Left forelimb (tissue), 1 donor: Measurements from ENCODE around the gene B3GAT1.

Experiments used
- DNase-seq: peaks from one replicate; pipeline ENCODE4 v3.0.0-alpha.2; 2018; ENCODE audit warnings: low spot score

Gene B3GAT1

DNA sequence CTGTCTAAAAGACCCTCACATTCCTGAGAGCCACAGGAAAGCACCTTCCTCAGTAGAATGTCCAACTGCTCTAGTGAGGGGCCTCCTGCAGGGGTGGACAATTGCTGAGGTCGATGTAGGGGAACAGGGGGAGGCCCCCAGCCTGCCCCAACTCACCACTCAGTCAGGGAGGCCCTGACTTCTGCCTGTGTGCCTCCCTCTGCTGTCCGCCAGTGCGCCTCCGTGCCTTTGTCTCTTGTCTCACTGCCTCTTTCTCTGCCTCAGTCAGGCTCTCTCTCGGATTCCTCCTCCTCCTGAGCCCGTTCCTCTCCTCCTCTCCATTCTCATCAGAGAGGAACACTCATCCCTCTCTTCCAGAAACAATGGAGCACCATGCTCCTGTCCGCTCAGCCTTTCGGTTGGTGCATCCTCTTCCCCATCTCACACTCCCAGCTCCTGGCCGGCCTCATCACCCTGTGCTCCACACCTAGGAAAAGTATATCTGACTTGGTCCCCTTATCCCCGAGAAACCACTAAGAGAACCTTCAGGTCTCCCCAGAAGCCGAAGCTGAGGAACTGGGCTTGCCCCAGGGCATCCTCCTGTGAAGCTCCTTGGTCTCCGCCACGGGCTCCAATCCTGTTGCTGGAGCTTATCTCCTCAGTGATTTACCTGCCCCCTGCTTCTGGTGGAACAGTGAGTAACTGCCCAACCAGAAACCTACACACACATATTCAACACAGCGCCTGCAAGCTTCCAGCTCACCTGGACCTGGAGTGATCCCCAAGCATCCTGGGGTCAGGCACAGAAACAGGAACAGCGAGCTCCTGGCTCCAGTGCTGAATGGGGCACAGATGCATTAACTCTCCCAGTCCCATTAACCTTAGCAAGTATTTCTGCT, 2.3 kb downstream of the B3GAT1 start:
- no peak for DNase-seq

DNA sequence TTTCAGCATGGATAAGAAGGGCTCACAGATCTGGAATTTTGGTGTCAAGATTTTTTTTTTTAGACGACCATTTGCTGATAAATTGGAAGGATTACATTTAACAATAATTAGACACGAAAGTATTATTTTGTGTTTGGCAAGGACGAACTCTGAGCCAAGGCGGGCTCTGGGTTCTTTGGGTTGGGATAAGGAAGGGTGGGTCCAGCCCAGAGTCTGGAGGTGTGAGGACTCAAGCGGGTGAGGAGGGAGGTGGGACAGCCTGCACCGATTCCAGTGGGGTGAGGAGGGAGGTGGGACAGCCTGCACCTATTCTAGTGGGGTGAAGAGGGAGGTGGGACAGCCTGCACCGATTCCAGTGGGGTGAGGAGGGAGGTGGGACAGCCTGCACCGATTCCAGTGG, 4.1 kb downstream of the B3GAT1 start:
- DNase-seq = no peak

- DNase-seq = no peak
Measured at GRCh38 chr11:134407321-134407828, 4.7 kb downstream of the B3GAT1 start.

DNA sequence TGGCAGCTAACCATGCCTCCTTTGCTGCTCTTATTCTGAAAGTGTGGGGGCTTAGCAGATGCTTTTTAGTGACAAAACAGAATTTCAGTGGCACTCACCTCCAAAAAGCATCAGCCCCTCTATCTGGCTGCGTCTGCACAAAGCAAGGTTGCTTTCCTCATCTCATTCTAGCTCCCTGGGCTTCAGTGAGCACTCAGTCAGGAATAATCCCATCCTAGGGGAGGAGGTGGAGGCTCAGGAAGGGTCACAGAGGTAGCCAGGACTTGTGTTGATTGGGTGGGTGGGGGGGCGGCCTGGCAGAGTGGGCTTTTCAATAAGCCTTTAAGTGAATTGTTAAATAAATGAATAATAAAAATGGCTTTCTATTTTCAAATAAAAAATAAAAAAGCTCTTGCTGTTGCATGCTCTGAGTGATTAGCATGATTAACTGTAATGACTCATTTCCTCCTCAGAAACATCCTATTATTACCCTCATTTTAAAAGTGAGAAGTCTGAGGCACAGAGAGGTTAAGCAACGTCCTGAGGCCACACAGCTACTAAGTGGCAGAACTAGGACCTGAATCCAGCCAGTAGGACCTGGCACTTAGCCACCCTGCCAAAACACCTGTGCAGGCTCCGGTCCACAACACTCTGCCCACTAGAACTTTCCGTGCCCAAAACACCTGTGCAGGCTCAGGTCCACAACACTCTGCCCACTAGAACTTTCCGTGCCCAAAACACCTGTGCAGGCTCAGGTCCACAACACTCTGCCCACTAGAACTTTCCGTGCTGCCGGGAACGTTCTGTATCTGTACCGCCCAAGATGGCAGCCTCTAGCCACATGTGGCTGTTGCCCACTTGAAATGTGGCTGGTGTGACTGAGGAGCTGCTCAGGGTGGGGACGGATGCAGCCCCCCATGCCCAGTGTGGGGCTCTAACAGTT, 5.5 kb downstream of the B3GAT1 start:
- DNase-seq = no peak

GRCh38 chr11:134405841-134406240, 6.2 kb downstream of the B3GAT1 start:
- no peak for DNase-seq

GRCh38 chr11:134405436-134405835, 6.6 kb downstream of the B3GAT1 start:
- DNase-seq = no peak

DNA sequence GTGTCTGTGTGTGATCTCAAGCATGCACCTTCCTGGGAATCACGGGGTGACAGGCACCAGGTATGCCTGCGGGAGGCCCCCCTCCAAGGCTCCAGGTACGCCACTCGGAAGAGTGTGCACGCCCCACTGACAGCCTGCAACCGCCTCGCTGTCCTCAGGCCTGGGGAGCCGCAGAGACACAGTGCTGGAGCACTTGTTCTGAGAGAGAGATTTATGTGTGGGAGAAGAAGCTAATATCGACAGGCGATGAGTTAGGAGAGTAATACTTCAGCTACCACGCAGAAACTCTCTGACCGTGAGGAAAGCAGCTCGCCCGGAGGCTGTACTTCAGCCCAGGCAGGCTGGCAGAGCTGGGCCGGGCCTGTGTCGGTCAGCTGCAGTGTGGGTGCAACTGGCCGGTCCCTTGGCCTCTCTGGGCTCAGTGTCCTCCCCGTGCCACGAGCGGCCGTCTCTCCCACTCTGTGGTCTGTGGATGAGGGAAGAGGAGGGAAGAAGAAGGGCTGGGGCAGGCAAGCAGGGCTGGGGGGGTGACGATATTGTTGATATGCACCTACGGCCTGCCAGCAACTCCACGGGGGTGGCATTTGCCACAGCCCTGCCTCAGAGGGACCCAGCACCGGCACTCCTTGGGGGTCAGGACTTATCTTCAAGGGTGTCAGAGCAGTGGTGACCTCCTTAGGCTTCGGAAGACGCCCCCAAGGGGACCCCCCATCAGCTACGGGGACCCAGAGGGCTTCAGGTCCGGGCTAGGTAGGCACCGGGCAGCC, 7.3 kb downstream of the B3GAT1 start:
- DNase-seq = no peak

GRCh38 chr11:134402910-134403309, 9.1 kb downstream of the B3GAT1 start:
- no peak for DNase-seq

GRCh38 chr11:134401825-134402809, 9.9 kb downstream of the B3GAT1 start:
- no peak for DNase-seq

DNA sequence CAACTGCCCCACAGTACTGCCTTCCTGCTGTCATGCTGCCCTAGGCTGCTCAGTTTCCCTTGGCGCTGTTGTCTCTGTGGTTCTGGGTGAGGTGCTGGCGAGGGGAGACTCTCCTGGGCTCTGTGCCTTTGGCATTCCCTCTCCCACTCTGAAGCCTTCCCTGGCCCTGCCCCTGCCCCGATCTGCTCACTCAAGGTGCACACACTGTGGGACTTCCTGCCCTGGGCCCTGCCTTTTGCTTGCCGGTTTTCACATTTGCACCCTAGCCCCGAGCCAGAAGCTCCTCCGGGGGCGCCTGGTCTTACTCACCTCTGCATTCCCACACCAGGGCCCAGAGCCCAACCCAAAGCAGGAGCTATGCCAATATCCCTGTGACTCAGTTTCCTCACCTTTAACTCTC, 12.0 kb downstream of the B3GAT1 start:
- no peak for DNase-seq

GRCh38 chr11:134399293-134399654, 12.8 kb downstream of the B3GAT1 start:
- DNase-seq = no peak

GRCh38 chr11:134398644-134399292, 13.3 kb downstream of the B3GAT1 start:
- no peak for DNase-seq

GRCh38 chr11:134398079-134398444, 14.0 kb downstream of the B3GAT1 start:
- DNase-seq = no peak

- DNase-seq = no peak
Measured at GRCh38 chr11:134397304-134398078, 14.6 kb downstream of the B3GAT1 start.

DNA sequence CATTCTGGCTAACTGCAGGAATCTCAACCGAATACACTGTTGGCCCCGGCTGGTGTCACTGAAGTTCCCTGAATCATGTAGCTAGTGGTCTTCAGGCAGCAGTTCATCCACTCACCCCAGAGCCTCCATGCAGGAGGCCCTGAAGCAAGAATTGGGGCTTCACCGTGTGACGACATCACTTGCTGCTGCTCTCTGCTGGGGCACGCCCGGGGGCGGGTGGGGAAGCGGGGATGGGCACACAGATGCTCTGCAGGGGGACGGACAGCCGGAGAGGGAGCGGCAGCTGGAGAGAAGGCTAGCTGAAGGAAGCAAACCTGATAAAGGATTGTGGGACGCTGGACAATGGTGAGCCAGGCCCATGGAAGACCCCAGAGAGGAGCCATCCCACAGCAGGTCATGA, 17.0 kb downstream of the B3GAT1 start:
- DNase-seq = no peak

GRCh38 chr11:134394311-134394710, 17.7 kb downstream of the B3GAT1 start:
- no peak for DNase-seq

GRCh38 chr11:134393638-134394037, 18.4 kb downstream of the B3GAT1 start:
- no peak for DNase-seq

GRCh38 chr11:134392953-134393615, 19.0 kb downstream of the B3GAT1 start:
- DNase-seq = no peak

- DNase-seq = no peak
Measured at GRCh38 chr11:134391656-134392055, 20.4 kb downstream of the B3GAT1 start.
